Fibroblast of lung (primary cell): Measurements from ENCODE around the gene NATD1.

ENCODE experiments used
- EZH2 ChIP-seq: IDR thresholded peaks from 2 replicates; pipeline ENCODE4 v1.5.1; 2012; ENCODE audit warnings: low read length, control low read depth, mild to moderate bottlenecking; ENCODE audit errors: missing control alignments
- TF ChIP-seq, protein P1 (sequence below), 2 donors: IDR thresholded peaks in 1 of 2; conservative IDR thresholded peaks in 1 of 2; 1 replicate in 1 of 2; 2 replicates in 1 of 2; pipeline ENCODE4 v1.5.1; 2011 to 2012; ENCODE audit warnings: low read length in 2 of 2, control low read depth in 1 of 2, inconsistent platforms in 1 of 2, low read depth in 1 of 2, mild to moderate bottlenecking in 1 of 2

DNA sequence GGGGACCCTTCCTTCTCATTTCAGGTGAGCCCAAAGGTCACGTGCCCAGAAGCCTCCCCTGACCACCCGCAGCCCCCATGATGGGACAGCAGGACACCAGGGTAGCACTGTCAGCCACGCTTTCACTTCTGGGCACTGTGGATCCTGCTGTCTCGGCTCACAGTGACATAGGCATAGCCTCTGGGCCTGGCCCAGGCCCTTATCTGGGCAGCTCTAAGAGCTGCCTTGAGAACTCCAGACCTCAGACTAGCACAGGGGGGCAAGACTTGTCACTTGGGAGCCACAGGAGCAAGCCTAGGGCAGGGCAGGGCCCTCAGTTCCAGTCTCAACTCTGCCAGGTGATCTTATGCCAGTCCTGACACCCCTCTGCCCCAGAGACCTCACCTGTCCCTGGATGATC is 4.7 kb downstream of the NATD1 start:
- TF ChIP-seq, protein P1, sequence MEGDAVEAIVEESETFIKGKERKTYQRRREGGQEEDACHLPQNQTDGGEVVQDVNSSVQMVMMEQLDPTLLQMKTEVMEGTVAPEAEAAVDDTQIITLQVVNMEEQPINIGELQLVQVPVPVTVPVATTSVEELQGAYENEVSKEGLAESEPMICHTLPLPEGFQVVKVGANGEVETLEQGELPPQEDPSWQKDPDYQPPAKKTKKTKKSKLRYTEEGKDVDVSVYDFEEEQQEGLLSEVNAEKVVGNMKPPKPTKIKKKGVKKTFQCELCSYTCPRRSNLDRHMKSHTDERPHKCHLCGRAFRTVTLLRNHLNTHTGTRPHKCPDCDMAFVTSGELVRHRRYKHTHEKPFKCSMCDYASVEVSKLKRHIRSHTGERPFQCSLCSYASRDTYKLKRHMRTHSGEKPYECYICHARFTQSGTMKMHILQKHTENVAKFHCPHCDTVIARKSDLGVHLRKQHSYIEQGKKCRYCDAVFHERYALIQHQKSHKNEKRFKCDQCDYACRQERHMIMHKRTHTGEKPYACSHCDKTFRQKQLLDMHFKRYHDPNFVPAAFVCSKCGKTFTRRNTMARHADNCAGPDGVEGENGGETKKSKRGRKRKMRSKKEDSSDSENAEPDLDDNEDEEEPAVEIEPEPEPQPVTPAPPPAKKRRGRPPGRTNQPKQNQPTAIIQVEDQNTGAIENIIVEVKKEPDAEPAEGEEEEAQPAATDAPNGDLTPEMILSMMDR (conservative IDR thresholded peaks at IDR 0.05 in 1 of 2, IDR thresholded peaks at IDR 0.05 in 1 of 2; ENCODE audit: low read depth in 1 of 2, low read length in 2 of 2): no peak
- no peak for TF ChIP-seq EZH2
